GM10266 (cell line): ENCODE data around the gene LRRC43.

ENCODE experiments used
- DNase-seq: peaks from one replicate; pipeline ENCODE4 v3.0.0; 2012; ENCODE audit errors: extremely low spot score
- CTCF ChIP-seq: IDR thresholded peaks from 2 replicates; pipeline ENCODE4 v1.5.1; 2012; ENCODE audit warnings: mild to moderate bottlenecking, low read depth; ENCODE audit not compliant: control insufficient read depth, insufficient read depth; ENCODE audit errors: missing control alignments

Gene LRRC43

GRCh38 chr12:122250047-122250446 lies 67.1 kb downstream of the LRRC43 start:
- no peak for TF ChIP-seq CTCF
- no peak for DNase-seq

GRCh38 chr12:122250536-122250935 lies 67.6 kb downstream of the LRRC43 start:
- no peak for TF ChIP-seq CTCF

More at GRCh38 chr12:122250536-122250935, 67.6 kb downstream of the LRRC43 start:
- DNase-seq: no peak
